Tibial nerve (tissue), 4 donors: Measurements from ENCODE around the gene PCF11. TPM values are rescaled to one million over a fixed set of nuclear protein-coding genes. Genes with fewer than 3 reads are reported as not detected.

Experiments
- small RNA-seq: library from RNA; depleted of rRNA; stranded (forward); fragments of <200 nt; gene quantifications from one replicate; pipeline ENCODE3, GENCODE V24; 2016
- total RNA-seq, 4 donors: library from RNA; depleted of rRNA; stranded (reverse); fragments of >200 nt; gene quantifications; one replicate each; pipeline ENCODE4 v1.1.0, GENCODE V29; 2016

The PCF11 gene
- total RNA-seq, 4 donors from 2014 or later, result 88.5 to 145 (median 126) TPM

Small RNAs within 50 kb of the gene (small RNA-seq; reads per million reads assigned to genes)
- gene AP000873.5, result not detected

Other genes with a start within 250 kb of the PCF11 start
- 10 to 100 TPM; 19.8 to 50.4 (median 31.2) TPM for gene RAB30, start 85.2 kb upstream of the PCF11 start, total RNA-seq
- 10 to 100 TPM; 10.3 to 13.2 (median 13.1) TPM for gene ANKRD42, start 36.6 kb downstream of the PCF11 start, total RNA-seq
- 10 to 100 TPM; 31.0 to 56.5 (median 40.1) TPM for gene CCDC90B, start 129.2 kb downstream of the PCF11 start, total RNA-seq